ENCODE results near the gene ERG. TPM values are rescaled to one million over a fixed set of nuclear protein-coding genes. Genes with fewer than 3 reads are reported as not detected.

Gene ERG
- total RNA-seq, 4 donors from 2014 or later = 4.6 to 7.0 (median 5.1) TPM

DNA sequence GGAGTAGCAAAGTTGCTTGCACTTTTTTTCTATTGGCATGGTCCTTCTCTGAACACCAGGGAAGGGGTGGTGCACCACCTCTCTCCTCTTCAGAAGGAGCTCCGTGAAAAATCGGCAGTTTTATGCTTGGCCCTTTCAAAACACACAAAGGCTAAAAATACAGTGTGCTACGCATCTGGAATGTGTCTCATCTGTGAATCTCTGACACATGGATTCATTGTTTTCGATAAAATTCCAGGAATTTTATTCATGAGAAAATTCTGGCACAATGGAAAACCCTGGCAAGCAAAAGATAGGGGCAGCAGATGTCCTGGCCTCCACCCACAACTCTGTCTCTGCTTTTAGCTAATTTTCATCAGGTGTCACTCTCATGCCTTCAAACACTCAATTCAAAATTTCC, 42.9 kb downstream of the ERG start:
- no peak for ATAC-seq
- no peak overlapping the region for H3K27ac ChIP-seq
- no peaks in the 10 kb centered on the region for H3K9me3 ChIP-seq

DNA sequence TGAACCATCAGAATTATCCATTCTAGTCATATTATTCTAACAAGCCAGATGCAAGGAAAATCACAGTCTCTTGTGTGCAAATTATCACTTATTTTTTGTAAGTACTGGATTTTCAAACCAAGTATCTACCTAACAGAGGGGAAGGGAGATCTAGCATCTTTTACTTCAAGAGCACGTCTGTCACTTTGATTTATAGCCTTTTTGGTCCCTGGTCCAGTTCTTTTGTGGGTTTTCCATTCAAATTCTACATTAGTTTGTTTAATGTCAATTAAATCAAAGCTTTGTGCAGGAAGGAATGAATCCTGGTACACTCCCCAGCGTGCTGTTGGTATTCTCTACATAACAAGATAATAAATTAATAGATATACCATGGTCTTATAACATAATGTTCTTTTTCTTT, 43.6 kb downstream of the ERG start:
- H3K27me3 ChIP-seq = no peaks in the 10 kb centered on the region
- no peaks in the 10 kb centered on the region for H3K4me1 ChIP-seq
- H3K9me3 ChIP-seq = no peaks in the 10 kb centered on the region
- H3K36me3 ChIP-seq = no peaks in the 10 kb centered on the region
- intact Hi-C loops (cut with DNase I; ENCODE audit: low total_unique reads) (no loop called here), in situ Hi-C loops (cut with MboI; ENCODE audit: low sequenced_read_pairs in 4 of 4) (no loop called here)
- no peak overlapping the region for H3K27ac ChIP-seq
- TF ChIP-seq POLR2A (IDR thresholded peaks at IDR 0.05) = no peak
- no peak for TF ChIP-seq CTCF (IDR thresholded peaks at IDR 0.05 in 4 of 5, conservative IDR thresholded peaks at IDR 0.05 in 1 of 5)
- no peak overlapping the region for H3K4me3 ChIP-seq
- no peak for ATAC-seq
- DNase-seq = no peak

More for the DNA sequence above, 42.9 kb downstream of the ERG start:
- TF ChIP-seq POLR2A (IDR thresholded peaks at IDR 0.05) = no peak
- no peak for TF ChIP-seq CTCF (IDR thresholded peaks at IDR 0.05 in 4 of 5, conservative IDR thresholded peaks at IDR 0.05 in 1 of 5)
- H3K4me1 ChIP-seq = no peaks in the 10 kb centered on the region
- no peak for DNase-seq
- intact Hi-C loops (cut with DNase I; ENCODE audit: low total_unique reads) (no loop called here), in situ Hi-C loops (cut with MboI; ENCODE audit: low sequenced_read_pairs in 4 of 4) (no loop called here)
- no peak overlapping the region for H3K4me3 ChIP-seq
- no peaks in the 10 kb centered on the region for H3K36me3 ChIP-seq
- no peaks in the 10 kb centered on the region for H3K27me3 ChIP-seq

- Histone ChIP-seq H3K4me3 (no peak overlapping the region), H3K27ac (no peak overlapping the region), H3K27me3 (no peaks in the 10 kb centered on the region), H3K4me1 (peaks cover 0 to under 1% of the 10 kb centered on the region in 2 donors), H3K36me3 (no peaks in the 10 kb centered on the region), H3K9me3 (no peaks in the 10 kb centered on the region)
- TF ChIP-seq CTCF (IDR thresholded peaks at IDR 0.05 in 4 of 5, conservative IDR thresholded peaks at IDR 0.05 in 1 of 5) = no peak
- no peak for TF ChIP-seq POLR2A (IDR thresholded peaks at IDR 0.05)
- in situ Hi-C loops (cut with MboI; ENCODE audit: low sequenced_read_pairs in 4 of 4) = no loop called here
- no peak for DNase-seq
- no peak for ATAC-seq
- intact Hi-C loops (cut with DNase I; ENCODE audit: low total_unique reads) = no loop called here
Observed at GRCh38 chr21:38454161-38454560, 44.1 kb downstream of the ERG start.

- TF ChIP-seq POLR2A (IDR thresholded peaks at IDR 0.05) (no peak), CTCF (IDR thresholded peaks at IDR 0.05 in 4 of 5, conservative IDR thresholded peaks at IDR 0.05 in 1 of 5) (no peak)
- no peaks in the 10 kb centered on the region for H3K27me3 ChIP-seq
- DNase-seq (no peak), ATAC-seq (no peak)
- in situ Hi-C loops (cut with MboI; ENCODE audit: low sequenced_read_pairs in 4 of 4) (no loop called here), intact Hi-C loops (cut with DNase I; ENCODE audit: low total_unique reads) (no loop called here)
- no peaks in the 10 kb centered on the region for H3K9me3 ChIP-seq
- peaks cover 0 to 4% of the 10 kb centered on the region in 2 donors for H3K4me1 ChIP-seq
- no peak overlapping the region for H3K4me3 ChIP-seq
- no peaks in the 10 kb centered on the region for H3K36me3 ChIP-seq
- no peak overlapping the region for H3K27ac ChIP-seq
Observed at GRCh38 chr21:38448671-38449385, 49.4 kb downstream of the ERG start.

DNA sequence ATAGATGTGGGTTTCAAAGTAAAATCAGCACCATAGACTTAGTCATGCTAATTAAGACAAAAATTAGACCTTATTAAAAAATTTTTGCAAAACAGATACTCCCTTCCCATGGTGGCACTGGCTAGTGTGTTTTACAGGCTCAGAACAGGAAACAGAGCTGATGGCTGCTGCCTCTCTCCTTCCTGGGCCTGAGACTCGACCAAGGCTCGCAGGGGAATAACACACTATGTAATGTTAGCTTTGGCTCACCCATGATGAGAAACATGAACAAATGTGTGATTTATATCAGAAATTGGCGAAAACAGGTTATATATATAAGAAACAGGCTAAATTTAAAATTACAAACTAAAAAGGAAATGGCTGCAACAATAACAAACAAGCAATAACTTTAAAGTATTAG, 50.7 kb downstream of the ERG start:
- Histone ChIP-seq H3K27ac (no peak overlapping the region), H3K9me3 (no peaks in the 10 kb centered on the region), H3K36me3 (no peaks in the 10 kb centered on the region), H3K4me3 (no peak overlapping the region), H3K27me3 (no peaks in the 10 kb centered on the region), H3K4me1 (peaks cover 0 to 4% of the 10 kb centered on the region in 2 donors)
- intact Hi-C loops (cut with DNase I; ENCODE audit: low total_unique reads) = no loop called here
- DNase-seq = no peak
- TF ChIP-seq POLR2A (IDR thresholded peaks at IDR 0.05) = no peak
- TF ChIP-seq CTCF (IDR thresholded peaks at IDR 0.05 in 4 of 5, conservative IDR thresholded peaks at IDR 0.05 in 1 of 5) = no peak
- in situ Hi-C loops (cut with MboI; ENCODE audit: low sequenced_read_pairs in 4 of 4) = no loop called here
- no peak for ATAC-seq
